Heart right ventricle (tissue), 16 donors: ENCODE results near the gene PSMA6. TPM values are rescaled to one million over a fixed set of nuclear protein-coding genes. Genes with fewer than 3 reads are reported as not detected.

Experiments
- ATAC-seq, 8 donors: fragments of 200-7000 bp; cut with Tn5 transposase; one replicate each; pipeline ENCODE4 v1.9.1; 2020; ENCODE audit warnings: mild to moderate bottlenecking in 8 of 8, moderate library complexity in 8 of 8, moderate number of reproducible peaks in 1 of 8
- DNase-seq, 2 donors: peaks; one replicate each; pipeline ENCODE4 v3.0.0-alpha.2; 2020
- H3K27ac ChIP-seq, 10 donors: fragments of 200-600 bp; sonication (generic) in 2 of 10; one replicate each; pipeline versions ENCODE4 v1.5.0 to v1.8.0; 2020 to 2022; ENCODE audit warnings: mild to moderate bottlenecking in 3 of 10
- H3K27me3 ChIP-seq, 7 donors: fragments of 200-600 bp; one replicate each; pipeline ENCODE4 v1.8.0; 2021 to 2022; ENCODE audit warnings: mild to moderate bottlenecking in 2 of 7
- H3K36me3 ChIP-seq, 9 donors: fragments of 200-600 bp; sonication (generic) in 1 of 9; one replicate each; pipeline versions ENCODE4 v1.5.0 to v1.8.0; 2020 to 2022; ENCODE audit warnings: mild to moderate bottlenecking in 2 of 9
- H3K4me1 ChIP-seq, 9 donors: fragments of 200-600 bp; sonication (generic) in 1 of 9; one replicate each; pipeline versions ENCODE4 v1.5.0 to v1.8.0; 2020 to 2022; ENCODE audit warnings: mild to moderate bottlenecking in 4 of 9
- H3K4me3 ChIP-seq, 10 donors: fragments of 200-600 bp; sonication (generic) in 2 of 10; one replicate each; pipeline versions ENCODE4 v1.5.0 to v1.8.0; 2020 to 2022; ENCODE audit warnings: mild to moderate bottlenecking in 7 of 10, moderate library complexity in 2 of 10
- H3K9me3 ChIP-seq, 11 donors: fragments of 200-600 bp in 10 of 11; sonication (generic) in 2 of 11; one replicate each; pipeline versions ENCODE4 v1.5.0 to v1.8.0; 2013 to 2022; ENCODE audit warnings: mild to moderate bottlenecking in 2 of 11, control low read depth in 1 of 11, moderate library complexity in 1 of 11
- WGBS, 2 donors: extraction: QIAGEN DNeasy Blood & Tissue Kit; methylation state at CpG; one replicate each; pipeline ENCODE4 v1.1.7; 2013; ENCODE audit warnings: inconsistent platforms in 1 of 2; 5-methylcytosine and 5-hydroxymethylcytosine counted together
- intact Hi-C, 10 donors: fragments of 100-400 bp; cut with DNase I; formaldehyde crosslinking; loops; one replicate each; pipeline versions ENCODE4 v1.11.1 to v1.14.2; 2022
- polyA plus RNA-seq, 2 donors: library from polyadenylated mRNA; stranded (reverse); fragments of 200-250 nt; gene quantifications; one replicate each; pipeline ENCODE4 v1.2.3, GENCODE V29; 2013
- total RNA-seq, 10 donors: library from RNA; stranded (reverse); fragmentation: NEBNext Ultra II Directional in 3 of 10; extraction: Animal tissue kit (Norgen Biotek cat#: 25700) in 3 of 10; gene quantifications; one replicate each; pipeline versions ENCODE4 v1.2.1 to v1.2.4, GENCODE V29; 2021 to 2023
- TF ChIP-seq, protein P1 (sequence below), 9 donors: fragments of 200-600 bp; sonication (generic) in 2 of 9; IDR thresholded peaks; one replicate each; pipeline versions ENCODE4 v1.5.0 to v1.8.0; 2021 to 2022; ENCODE audit warnings: antibody characterized with exemption in 9 of 9, mild to moderate bottlenecking in 5 of 9, moderate library complexity in 1 of 9
- donor health status: Arrhythmogenic right ventricular cardiomyopathy.
- donor health status: ischemic (EF 13 %, LVEDD 7.1; RV severe dilation, severe dysfunction).
- donor health status: healthy with polysubstance abuse.
- donor health status: DM: no; HTN: yes; CAD: no.
- donor health status: DM: no; HTN: no; CAD: no.
- donor health status: ischemic (EF 25% LVEDD 6.9; RV normal size, moderate dysfunction).
- donor health status: ischemic (EF 25% LVEDD 5.7; RV mildly dilated, moderate dysfunction).
- donor health status: healthy.
- donor health status: DM: yes; HTN: yes; CAD: no.
- donor health status: Ischemic cardiomyopathy.
- donor health status: ischemic (EF 35%, LVEDD 5.7; RV mildly dilated, moderate dysfunction).
- donor health status: nonischemic (EF 11% LVEDD 7.7; RV severe dilation, severe dysfunction).
- donor health status: DM: yes; HTN: yes; CAD: no.
- donor health status: PGD.
- donor health status: ischemic (EF 29% LVEDD 5.4; RV normal size, mild dysfunction).
- donor health status: nonischemic (EF 23%, LVEDD 6.1; RV moderate dilation, normal function).

Gene PSMA6
- total and polyA plus RNA-seq, 12 donors = 92.3 to 233 (median 166) TPM

DNA sequence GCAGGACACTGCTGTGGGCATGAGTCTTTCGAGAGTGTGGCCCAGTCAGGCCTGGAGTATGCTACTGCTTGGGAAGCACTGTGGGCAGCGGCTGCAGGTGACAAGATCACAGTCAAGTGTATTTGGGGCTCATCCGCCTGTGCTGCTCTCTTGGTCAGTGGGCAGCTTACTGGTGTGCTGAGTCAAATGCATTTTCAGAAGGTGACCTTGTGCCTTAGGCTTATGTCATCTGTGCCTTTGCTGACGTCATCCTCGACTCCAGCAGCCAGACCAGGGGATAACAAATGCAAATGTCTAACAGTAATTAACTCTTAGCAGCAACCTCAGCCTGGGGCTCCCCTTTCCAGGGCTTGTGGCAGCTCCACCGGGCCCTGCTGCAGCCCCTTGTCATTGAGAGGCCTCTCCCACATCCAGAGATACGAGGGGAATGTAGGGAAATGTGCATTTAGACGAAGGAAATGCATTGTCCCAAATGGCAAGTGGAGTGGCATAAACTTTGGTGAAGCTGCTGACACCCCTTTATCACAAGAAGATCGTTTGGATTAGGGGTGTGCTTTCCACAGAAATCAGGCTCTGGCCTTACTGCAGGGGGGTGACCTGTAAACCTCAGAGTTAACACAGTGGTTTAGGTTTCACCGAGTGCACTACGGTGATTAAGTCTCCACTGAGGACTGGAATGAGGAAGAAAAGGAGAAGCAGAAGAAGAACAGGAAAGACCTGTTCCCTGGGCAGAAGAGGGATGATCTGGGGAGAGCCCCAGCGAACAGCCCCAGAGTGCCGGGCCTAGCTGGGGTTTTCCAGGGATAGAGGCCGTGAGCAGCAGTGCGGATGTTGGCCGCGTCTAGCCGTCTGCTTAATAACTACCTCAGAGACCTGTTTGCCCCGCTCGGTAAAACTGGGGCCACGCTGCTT, 39.7 kb downstream of the PSMA6 start:
- ATAC-seq (no peak), DNase-seq (no peak)
- WGBS, 2 donors = 81% methylated on average over 21 of the region's 21 CpGs
- Histone ChIP-seq H3K4me1 (peaks cover 14 to 52% (median 39%) of the 10 kb centered on the region in 9 donors), H3K9me3 (no peaks in the 10 kb centered on the region), H3K4me3 (no peak overlapping the region), H3K36me3 (no peaks in the 10 kb centered on the region), H3K27me3 (no peaks in the 10 kb centered on the region), H3K27ac (peak overlapping the region in 2 of 10 donors; percentile 28 to 64)
- intact Hi-C loops = loop anchor here in 1 of 10 donors (5.0 kb wide), 1 partner anchor 35 kb away; no protein-coding TSS in a partner anchor
- TF ChIP-seq, protein P1, sequence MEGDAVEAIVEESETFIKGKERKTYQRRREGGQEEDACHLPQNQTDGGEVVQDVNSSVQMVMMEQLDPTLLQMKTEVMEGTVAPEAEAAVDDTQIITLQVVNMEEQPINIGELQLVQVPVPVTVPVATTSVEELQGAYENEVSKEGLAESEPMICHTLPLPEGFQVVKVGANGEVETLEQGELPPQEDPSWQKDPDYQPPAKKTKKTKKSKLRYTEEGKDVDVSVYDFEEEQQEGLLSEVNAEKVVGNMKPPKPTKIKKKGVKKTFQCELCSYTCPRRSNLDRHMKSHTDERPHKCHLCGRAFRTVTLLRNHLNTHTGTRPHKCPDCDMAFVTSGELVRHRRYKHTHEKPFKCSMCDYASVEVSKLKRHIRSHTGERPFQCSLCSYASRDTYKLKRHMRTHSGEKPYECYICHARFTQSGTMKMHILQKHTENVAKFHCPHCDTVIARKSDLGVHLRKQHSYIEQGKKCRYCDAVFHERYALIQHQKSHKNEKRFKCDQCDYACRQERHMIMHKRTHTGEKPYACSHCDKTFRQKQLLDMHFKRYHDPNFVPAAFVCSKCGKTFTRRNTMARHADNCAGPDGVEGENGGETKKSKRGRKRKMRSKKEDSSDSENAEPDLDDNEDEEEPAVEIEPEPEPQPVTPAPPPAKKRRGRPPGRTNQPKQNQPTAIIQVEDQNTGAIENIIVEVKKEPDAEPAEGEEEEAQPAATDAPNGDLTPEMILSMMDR (IDR thresholded peaks at IDR 0.05) = no peak

GRCh38 chr14:35332517-35333263, 40.5 kb downstream of the PSMA6 start:
- TF ChIP-seq, protein P1 (IDR thresholded peaks at IDR 0.05) = no peak
- Histone ChIP-seq H3K4me3 (no peak overlapping the region), H3K4me1 (peaks cover 14 to 61% (median 48%) of the 10 kb centered on the region in 9 donors), H3K36me3 (no peaks in the 10 kb centered on the region), H3K9me3 (no peaks in the 10 kb centered on the region), H3K27ac (peak overlapping the region in 6 of 10 donors; percentile 9 to 93 (median 46)), H3K27me3 (no peaks in the 10 kb centered on the region)
- ATAC-seq = no peak
- intact Hi-C loops = loop anchor here in 1 of 10 donors (5.0 kb wide), 1 partner anchor 35 kb away; no protein-coding TSS in a partner anchor
- DNase-seq = no peak
- WGBS, 2 donors = 83 to 88% methylated on average over 11 of the region's 11 CpGs

DNA sequence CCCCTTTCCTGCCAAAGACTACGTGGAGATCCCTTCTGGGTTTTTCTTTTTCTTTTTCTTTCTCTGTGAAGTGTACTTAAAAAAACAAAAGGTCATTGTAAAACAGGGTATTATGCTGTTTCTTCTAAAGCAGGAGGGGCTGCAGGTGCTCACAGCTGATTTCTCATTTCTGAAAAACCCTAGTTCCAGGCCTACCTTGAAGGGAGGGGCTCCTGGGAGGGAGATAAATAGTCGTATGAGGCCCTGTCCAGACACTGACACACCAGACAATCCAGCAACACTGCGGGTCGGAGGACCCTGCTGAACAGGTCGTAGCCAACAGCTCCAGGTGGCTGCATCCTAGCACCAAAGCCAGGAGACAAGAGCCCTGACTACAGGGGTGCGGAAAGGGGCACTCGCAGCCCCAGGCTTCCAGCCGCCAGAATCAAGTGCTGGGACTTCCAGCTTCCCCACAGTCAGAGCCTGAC, 41.1 kb downstream of the PSMA6 start:
- intact Hi-C loops = loop anchor here in 1 of 10 donors (5.0 kb wide), 1 partner anchor 36 kb away; no protein-coding TSS in a partner anchor
- H3K9me3 ChIP-seq = no peaks in the 10 kb centered on the region
- DNase-seq = no peak
- no peaks in the 10 kb centered on the region for H3K36me3 ChIP-seq
- TF ChIP-seq, protein P1 (IDR thresholded peaks at IDR 0.05) = no peak
- no peak for ATAC-seq
- H3K4me3 ChIP-seq = no peak overlapping the region
- 79 to 80% methylated on average over 8 of the region's 8 CpGs for WGBS, 2 donors
- H3K27ac ChIP-seq = peak overlapping the region in 7 of 10 donors; percentile 9 to 93 (median 64)
- H3K4me1 ChIP-seq = peaks cover 14 to 66% (median 53%) of the 10 kb centered on the region in 9 donors
- no peaks in the 10 kb centered on the region for H3K27me3 ChIP-seq
